GM19023 (cell line): Measurements from ENCODE around the gene SLC6A17.

Experiments
- ATAC-seq: cut with Tn5 transposase; IDR thresholded peaks from one replicate; pipeline ENCODE4 v1.9.1; 2021; ENCODE audit warnings: mild to moderate bottlenecking, moderate library complexity; ENCODE audit not compliant: unreplicated experiment

Gene SLC6A17

DNA sequence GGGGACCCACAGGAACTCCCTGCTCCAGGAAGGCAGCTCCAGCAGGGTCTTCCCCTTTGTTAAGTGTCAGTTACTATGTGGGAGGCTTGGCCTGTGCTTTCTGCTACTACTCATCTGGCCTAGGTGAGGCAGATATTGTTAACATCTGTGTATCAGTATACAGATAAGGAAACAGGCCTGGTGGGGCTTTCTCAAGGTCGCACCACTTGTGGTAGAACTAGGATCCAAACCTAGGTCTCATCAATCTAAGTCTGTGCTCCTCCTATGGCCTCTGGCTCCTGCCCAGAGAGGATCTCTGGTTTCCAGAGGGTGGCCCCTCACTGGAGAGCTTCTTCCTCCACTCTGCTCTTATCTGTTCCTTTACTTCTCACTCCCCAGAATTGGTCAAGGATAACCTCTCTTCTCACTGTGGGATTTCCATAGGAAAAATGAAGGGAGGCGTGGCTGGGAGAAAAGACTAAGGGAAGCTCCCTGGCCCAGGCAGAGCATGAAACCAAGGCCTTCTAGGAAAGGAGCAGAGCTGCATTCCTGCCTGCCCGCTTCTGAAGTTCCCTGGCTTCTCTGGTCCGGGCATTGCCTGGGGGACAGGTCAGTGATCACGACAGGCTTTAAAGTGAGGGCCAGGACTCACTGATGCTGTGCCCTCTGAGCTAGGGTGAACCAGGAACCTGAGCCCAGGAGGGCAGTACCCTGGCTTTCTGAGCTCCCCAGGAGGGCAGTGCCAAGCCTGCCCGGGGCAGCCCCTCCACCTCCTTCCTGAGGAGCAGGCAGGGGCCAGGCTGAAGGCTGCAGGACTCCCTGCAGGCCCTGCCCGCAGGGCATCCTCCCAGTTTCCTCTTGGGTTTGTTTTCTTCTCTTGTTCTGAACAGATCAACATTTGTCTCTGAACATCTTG is 65.6 kb downstream of the SLC6A17 start:
- no peak for ATAC-seq

DNA sequence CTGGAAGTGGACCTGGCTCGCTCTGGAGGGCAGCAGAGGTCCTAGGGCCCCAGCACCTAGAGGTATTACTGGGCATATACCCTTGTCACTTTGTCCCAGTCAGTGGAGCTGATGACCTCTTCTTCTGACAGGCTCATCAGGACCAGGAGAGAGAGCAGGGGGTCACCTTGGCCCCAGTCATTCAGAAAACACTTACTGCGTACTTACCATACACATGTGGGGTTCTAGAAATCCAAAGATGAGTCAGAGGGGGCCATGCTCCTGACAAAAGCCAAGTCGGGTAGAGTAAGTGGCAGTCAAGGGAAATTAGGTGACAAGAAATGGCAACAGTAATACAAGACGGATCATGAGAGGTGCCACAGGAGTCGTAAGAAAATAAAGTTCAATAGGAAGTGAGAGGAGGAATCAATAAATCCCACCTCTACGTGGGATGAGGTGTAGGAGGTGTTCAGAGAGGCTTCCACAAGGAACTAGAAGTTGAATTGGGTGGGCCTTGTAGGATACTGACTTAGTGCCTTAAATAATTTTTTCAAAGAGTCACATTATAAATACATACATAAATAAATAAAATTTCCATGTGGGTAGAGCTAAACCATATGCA is 66.7 kb downstream of the SLC6A17 start:
- no peak for ATAC-seq

DNA sequence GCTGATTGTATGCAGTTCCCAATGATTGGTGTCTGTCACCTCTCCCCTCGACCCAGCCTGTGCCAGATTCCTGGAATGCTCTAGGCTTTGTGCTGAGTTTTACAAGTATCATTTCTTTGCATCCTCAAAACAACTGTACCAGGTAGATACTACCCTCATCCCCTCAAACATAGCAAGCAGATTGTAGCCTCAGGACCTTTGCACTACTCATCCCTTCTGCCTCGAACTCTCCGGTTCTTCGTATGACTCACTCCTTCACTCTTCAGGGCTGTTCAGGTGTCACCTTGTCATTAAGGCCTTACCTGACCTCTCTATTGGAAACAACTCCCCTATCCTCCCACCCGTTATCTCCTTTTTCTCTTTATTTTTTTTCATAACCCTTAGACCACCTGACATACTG is 67.8 kb downstream of the SLC6A17 start:
- ATAC-seq, result no peak

DNA sequence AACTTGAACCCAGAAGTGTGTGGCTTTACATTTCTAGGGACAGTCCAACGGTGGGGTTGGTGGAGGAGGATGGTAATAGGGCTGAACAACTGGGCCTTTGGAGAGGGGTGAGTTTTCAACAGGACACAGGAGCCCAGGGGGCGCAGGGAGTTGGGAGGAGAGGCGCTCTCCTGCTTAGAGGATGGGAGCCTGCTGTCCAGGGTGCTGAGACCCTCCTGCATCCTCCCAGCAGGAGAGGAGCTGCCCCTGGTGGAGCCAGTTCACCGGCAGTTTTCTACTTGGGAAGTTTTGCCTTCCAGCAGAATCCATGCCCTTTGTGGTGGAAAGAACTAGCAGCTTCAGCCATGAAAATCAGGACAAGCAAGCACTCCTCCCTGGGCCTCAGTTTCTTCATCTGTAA is 68.4 kb downstream of the SLC6A17 start:
- ATAC-seq, result no peak

GRCh38 chr1:110220324-110220723 is 70.0 kb downstream of the SLC6A17 start:
- no peak for ATAC-seq

- ATAC-seq, result no peak
Observed at GRCh38 chr1:110221119-110221518, 70.8 kb downstream of the SLC6A17 start.

GRCh38 chr1:110223127-110223526 is 72.8 kb downstream of the SLC6A17 start:
- ATAC-seq, result no peak

GRCh38 chr1:110223581-110223980 is 73.3 kb downstream of the SLC6A17 start:
- no peak for ATAC-seq

DNA sequence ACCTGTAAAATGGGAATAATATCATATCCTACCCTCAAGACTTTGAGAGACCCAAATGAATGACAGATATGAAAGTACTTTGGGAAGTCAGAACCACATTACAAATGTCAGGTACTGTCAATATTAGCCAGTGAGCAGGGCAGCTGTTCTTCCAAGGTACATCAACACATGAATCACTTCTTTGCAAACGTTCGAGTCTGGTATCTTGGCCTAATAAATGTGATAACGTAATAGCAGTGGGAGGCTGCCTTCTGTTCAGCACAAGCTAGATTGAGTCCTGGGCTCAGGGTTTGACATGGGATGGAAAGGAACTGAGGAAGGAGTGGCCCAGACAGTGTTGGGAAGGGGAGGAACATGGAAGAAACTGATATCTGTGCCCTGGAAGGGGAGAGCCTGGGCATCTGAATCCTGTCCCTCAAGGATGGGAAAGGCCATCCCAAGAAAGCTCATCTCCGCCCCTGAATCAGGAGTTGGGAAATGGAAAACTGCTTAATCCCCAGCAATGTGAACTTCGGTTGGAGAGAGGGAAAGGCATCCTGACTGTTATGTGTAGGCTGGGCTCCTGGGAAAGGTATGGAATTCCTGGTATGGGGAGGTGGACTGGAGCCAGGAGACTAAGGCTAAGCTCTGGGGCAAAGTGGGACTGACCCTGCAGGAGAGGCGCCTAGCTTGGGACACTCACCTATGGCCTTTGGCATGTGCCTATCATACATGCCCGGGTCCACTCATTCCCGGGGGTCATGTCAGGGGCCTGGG is 74.1 kb downstream of the SLC6A17 start:
- ATAC-seq, result no peak

DNA sequence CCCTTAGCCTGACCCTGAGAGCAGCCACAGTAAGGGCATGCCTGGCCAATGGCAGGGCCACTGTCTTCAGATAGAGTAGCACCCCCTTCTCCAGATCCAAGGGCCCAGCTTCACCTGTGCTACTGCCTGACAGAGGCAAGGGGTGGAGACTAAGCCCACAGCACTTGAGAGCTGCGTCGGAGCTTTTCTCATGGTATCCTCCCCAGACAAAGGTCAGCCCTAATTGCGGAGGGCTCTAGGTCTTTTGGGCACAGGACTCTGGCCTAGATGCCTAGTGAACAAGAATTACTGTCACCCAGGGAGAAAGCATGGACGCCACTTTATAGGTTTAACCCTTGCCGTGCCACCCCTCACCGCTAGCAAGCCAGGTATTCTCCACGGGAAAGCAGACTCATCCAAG is 74.9 kb downstream of the SLC6A17 start:
- no peak for ATAC-seq

DNA sequence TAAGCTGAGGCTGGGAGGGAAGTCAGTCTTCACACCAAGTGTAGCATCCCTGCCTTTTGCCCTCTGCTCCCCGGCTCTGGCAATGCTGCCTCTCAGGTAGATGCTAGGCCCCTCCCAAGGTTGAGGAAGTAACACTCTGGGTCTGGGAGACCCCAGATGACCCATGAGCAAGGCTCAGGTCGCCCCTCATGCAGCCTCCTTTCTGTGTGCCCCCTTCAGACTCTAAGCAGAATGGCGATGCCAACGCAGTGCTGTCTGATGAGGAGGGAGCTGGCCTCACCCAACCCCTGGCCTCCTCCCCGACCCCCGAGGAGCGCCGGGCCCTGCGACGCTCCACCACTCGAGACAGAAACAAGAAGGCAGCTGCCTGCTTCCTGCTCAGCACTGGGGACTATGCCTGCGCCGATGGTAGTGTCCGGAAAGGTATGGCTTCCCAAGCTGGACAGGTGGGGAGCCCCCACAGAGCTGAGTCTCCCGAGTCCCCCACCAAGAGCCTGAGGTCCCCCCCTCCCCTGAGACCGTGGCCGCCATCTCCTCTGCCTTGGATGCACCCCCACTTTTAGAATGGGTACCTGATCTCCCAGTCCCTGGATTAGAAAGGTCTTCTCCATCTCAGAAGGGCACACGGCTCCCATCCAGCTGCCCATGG is 75.6 kb downstream of the SLC6A17 start:
- ATAC-seq, result no peak

DNA sequence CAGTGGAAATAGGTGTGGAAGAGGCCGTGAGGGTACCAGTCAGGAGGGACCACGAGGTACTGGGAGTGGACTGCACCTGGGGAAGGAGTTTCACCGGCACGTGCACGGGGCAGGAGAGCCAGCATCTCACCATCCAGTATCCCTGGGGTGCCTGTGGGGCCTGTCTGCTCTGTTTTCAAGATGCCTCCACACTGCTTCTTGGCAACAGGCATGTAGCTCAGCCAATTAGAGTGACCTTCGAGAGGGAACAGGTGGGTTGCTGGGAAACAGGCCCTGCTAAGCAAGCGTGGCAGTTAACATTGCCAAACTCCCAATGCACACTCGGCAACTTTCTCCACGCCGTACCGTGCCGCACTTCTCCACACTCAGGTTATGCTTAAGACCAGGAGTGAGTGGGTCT is 77.5 kb downstream of the SLC6A17 start:
- ATAC-seq, result no peak

DNA sequence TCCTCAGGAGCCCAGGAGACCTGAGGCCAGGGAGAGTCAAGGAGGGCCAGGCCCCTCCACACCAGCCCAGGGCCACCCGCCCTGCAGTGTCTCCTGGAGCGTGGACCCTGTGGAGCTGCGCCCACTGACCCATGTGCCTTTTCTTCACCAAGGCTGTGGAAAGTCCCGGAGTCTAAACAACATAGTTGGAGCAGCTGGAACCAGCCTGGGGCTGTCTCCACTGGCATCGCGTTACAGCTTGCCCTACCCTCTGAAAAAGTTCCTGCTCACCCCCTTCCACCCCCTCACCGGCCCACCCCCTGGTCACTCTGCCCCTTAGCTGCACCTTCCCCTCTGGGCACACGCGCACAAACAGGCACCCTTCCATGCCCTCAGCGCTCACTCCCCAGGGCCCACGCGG is 78.1 kb downstream of the SLC6A17 start:
- no peak for ATAC-seq

GRCh38 chr1:110228869-110229268 is 78.6 kb downstream of the SLC6A17 start:
- ATAC-seq, result no peak

GRCh38 chr1:110229348-110230001 is 79.2 kb downstream of the SLC6A17 start:
- ATAC-seq, result no peak

DNA sequence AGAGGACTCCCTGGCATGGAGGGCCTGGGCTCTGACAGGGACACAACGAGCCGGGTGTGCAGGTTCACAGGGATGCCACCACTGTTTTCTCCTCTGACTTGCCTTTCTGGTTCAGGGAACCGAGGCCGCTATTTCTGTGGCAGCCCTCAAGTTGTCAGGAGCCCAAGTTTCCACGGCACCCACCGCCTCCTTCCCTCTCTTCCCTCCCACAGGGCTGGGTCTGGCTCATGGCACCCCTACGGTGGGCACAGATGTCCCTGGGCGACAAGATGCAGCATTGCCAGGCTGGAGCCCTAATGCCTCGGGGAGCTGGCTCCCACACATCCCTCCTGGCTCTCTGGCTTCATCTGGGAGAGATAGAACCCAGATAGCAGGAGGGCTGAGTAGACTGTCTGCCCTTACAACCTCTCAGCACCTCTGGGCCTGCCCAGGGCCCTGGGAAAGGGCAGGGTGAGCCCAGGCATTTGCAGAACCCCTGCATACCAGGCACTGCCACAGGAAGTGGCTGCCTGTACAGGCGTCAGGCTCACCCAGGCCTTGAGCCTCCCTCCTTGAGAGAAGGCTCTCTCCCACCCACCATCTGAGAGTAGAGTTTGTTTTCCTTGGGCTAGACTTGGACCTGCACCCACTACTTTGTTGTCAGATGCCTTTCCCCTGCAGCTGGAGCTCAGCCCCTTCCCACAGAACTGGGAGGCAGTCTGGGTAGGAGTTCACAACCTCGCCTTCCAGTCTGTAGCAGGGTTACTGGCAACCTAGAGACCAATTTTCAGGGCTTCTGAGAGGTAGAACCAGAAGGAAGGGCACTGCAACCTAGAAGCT is 80.3 kb downstream of the SLC6A17 start:
- no peak for ATAC-seq

DNA sequence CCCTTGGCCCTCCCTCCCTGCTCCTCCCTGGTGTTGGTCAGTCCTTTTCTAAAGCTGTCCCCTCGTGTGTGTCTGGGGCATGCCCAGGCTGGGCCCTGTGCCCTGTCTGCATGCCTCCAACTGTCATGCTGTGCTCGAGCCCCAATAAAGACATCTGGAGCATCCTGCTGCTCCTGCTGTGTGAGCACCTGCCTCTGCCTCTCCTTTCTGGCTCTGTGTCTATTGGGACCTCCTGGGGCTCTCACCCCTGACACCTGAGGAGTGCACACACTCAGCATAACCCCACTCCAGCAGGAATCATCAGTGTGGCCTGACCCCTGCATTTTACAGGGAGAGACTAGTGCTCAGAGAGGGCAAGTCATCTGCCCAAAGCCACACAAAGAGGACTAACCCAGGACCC is 83.6 kb downstream of the SLC6A17 start:
- no peak for ATAC-seq

GRCh38 chr1:110234691-110235090 is 84.4 kb downstream of the SLC6A17 start:
- no peak for ATAC-seq

DNA sequence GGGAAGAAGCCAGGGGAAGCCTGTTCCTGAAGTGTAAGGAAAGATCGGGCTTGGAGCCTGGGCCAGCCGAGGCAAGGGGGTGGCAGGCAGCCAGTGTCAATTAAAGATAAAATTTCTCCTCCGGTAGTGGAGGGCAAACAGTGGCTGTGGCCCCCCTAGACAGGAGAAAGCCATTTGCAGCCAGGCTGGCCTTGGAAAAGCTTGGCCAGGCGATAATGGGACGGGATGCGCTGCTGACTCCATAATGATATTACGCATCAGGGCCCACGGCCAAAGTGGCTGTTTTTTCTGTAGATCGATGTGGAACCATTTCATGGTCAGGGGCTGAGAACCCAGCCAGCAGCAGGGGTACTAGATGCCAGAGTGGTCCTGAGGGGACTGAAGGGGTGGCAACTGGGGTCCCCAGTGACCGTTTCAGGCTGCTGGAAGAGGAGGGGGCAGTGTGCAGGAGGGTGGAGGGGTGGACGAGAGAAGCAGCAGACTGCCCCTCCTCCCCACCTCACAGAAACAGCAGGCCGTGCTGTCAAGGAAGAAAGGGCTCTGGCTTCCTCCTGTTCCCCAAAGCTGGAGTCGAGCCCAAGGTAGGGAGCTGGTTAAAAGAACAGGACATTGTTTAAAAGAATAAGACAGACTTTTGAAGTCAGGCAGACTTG is 85.0 kb downstream of the SLC6A17 start:
- ATAC-seq, result no peak
